ENCODE results near the gene OPCML.

GRCh38 chr11:132855516-132855915, 676.8 kb downstream of the OPCML start:
- TF ChIP-seq CTCF (conservative IDR thresholded peaks at IDR 0.05; ENCODE audit: low read length) (no peak), EZH2phosphoT487 (IDR thresholded peaks at IDR 0.05; ENCODE audit: borderline replicate concordance) (no peak)
